ENCODE measurements around the gene MMP11. TPM values are rescaled to one million over a fixed set of nuclear protein-coding genes. Genes with fewer than 3 reads are reported as not detected.
A peak's percentile ranks its signal among the peaks of the same experiment; 100 is the strongest.

Gene MMP11
- total and polyA plus RNA-seq, 2 of the 4 experiments (the other 2 are of a cell fraction): 2.2 to 6.0 TPM

DNA sequence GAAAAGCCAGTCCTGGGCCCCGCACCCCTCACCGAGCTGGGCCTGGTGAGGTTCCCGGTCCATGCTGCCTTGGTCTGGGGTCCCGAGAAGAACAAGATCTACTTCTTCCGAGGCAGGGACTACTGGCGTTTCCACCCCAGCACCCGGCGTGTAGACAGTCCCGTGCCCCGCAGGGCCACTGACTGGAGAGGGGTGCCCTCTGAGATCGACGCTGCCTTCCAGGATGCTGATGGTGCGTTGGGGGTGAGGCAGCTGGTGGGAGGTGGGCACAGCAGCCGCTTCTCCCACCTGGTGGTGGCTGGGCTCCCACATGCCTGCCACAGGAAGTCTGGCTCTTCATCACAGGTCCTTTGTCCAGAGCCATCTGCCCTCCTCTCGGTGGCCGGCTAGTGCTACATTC lies 9.6 kb downstream of the MMP11 start:
- DNase-seq (no peak), ATAC-seq (ENCODE audit: low read depth) (no peak)
- Histone ChIP-seq H2BK120ac (ENCODE audit: low read depth, low read length) (peak overlapping the region; percentile 38), H4K8ac (ENCODE audit: low read depth in 2 of 2, low read length in 2 of 2) (no peak overlapping the region), H2BK15ac (ENCODE audit: low read depth, low read length) (no peak overlapping the region), H2BK5ac (ENCODE audit: low read depth, low read length, poor library complexity, severe bottlenecking) (no peak overlapping the region), H3K14ac (replicated peaks; ENCODE audit: low read depth, low read length) (no peak overlapping the region), H2AK5ac (ENCODE audit: low read depth, low read length) (no peak overlapping the region), H3K79me1 (ENCODE audit: low read depth in 1 of 2, low read length in 2 of 2) (peaks cover 0 to 6% of the 10 kb centered on the region in 2 experiments; a peak in 1 of 4 replicates), H3K9ac (ENCODE audit: low read depth, low read length) (no peak overlapping the region), H2AK9ac (replicated peaks; ENCODE audit: low read depth, low read length, poor library complexity) (peak overlapping the region; percentile 77), H3K9me3 (ENCODE audit: control insufficient read depth, insufficient read depth, low read length) (no peaks in the 10 kb centered on the region), H2BK20ac (ENCODE audit: low read depth, low read length) (no peak overlapping the region), H3K9me1 (ENCODE audit: insufficient read depth, low read length) (peaks cover 15% of the 10 kb centered on the region), H3K4ac (ENCODE audit: low read depth, low read length) (0 out of 2 replicates have a peak overlapping the region, but pooled peaks have one; percentile 29), H4K20me1 (ENCODE audit: insufficient read depth, low read length) (peaks cover under 1% of the 10 kb centered on the region; the same call in 1 of the 2 replicates), H3K27ac (ENCODE audit: insufficient read depth, low read length) (no peak overlapping the region), H3K4me2 (ENCODE audit: low read depth, low read length) (no peak overlapping the region), H2AFZ (replicated peaks; ENCODE audit: low read length, poor library complexity) (peak overlapping the region; percentile 37), H3K56ac (ENCODE audit: extremely low read depth, insufficient read depth, low read length) (no peak overlapping the region), H4K5ac (ENCODE audit: low read depth, low read length) (no peak overlapping the region), H3K27me3 (ENCODE audit: control insufficient read depth, insufficient read depth, low read length) (no peaks in the 10 kb centered on the region), H3K36me3 (ENCODE audit: control insufficient read depth, insufficient read depth, low read length) (no peaks in the 10 kb centered on the region), H3K4me3 (ENCODE audit: insufficient read depth, low read depth, low read length) (no peak overlapping the region), H4K91ac (ENCODE audit: insufficient read depth, low read depth, low read length) (no peak overlapping the region), H3K4me1 (ENCODE audit: control insufficient read depth, insufficient read depth, low read length) (peaks cover 22% of the 10 kb centered on the region), H3K18ac (ENCODE audit: low read depth, low read length) (no peak overlapping the region), H3K23ac (ENCODE audit: low read depth, low read length) (no peak overlapping the region)
- TF ChIP-seq CHD1 (IDR thresholded peaks at IDR 0.05; ENCODE audit: low read depth, low read length) (no peak), BHLHE40 (IDR thresholded peaks at IDR 0.05; ENCODE audit: low read depth, low read length) (no peak), RCOR1 (IDR thresholded peaks at IDR 0.05; ENCODE audit: insufficient replicate concordance, low read length) (no peak), RFX5 (IDR thresholded peaks at IDR 0.05; ENCODE audit: low read depth, low read length) (no peak), NFE2L2 (IDR thresholded peaks at IDR 0.05; ENCODE audit: low read depth, low read length) (no peak), MAZ (IDR thresholded peaks at IDR 0.05; ENCODE audit: borderline replicate concordance, low read depth, low read length) (no peak), FOS (IDR thresholded peaks at IDR 0.05; ENCODE audit: low read depth, low read length) (no peak), CEBPB (IDR thresholded peaks at IDR 0.05; ENCODE audit: low read depth, low read length) (no peak), MAFK (IDR thresholded peaks at IDR 0.05; ENCODE audit: low read depth, low read length) (no peak), POLR2A (IDR thresholded peaks at IDR 0.05; ENCODE audit: low read depth, low read length) (no peak), RAD21 (IDR thresholded peaks at IDR 0.05; ENCODE audit: low read length) (no peak), MXI1 (IDR thresholded peaks at IDR 0.05; ENCODE audit: borderline replicate concordance, low read depth, low read length) (no peak), SMC3 (IDR thresholded peaks at IDR 0.05; ENCODE audit: low read depth, low read length) (no peak)
- TF ChIP-seq, protein P1, sequence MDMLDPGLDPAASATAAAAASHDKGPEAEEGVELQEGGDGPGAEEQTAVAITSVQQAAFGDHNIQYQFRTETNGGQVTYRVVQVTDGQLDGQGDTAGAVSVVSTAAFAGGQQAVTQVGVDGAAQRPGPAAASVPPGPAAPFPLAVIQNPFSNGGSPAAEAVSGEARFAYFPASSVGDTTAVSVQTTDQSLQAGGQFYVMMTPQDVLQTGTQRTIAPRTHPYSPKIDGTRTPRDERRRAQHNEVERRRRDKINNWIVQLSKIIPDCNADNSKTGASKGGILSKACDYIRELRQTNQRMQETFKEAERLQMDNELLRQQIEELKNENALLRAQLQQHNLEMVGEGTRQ (IDR thresholded peaks at IDR 0.05; ENCODE audit: low read depth, low read length): no peak
- TF ChIP-seq, protein P2, sequence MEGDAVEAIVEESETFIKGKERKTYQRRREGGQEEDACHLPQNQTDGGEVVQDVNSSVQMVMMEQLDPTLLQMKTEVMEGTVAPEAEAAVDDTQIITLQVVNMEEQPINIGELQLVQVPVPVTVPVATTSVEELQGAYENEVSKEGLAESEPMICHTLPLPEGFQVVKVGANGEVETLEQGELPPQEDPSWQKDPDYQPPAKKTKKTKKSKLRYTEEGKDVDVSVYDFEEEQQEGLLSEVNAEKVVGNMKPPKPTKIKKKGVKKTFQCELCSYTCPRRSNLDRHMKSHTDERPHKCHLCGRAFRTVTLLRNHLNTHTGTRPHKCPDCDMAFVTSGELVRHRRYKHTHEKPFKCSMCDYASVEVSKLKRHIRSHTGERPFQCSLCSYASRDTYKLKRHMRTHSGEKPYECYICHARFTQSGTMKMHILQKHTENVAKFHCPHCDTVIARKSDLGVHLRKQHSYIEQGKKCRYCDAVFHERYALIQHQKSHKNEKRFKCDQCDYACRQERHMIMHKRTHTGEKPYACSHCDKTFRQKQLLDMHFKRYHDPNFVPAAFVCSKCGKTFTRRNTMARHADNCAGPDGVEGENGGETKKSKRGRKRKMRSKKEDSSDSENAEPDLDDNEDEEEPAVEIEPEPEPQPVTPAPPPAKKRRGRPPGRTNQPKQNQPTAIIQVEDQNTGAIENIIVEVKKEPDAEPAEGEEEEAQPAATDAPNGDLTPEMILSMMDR (conservative IDR thresholded peaks at IDR 0.05; ENCODE audit: low read depth, low read length): no peak
- TF ChIP-seq, protein P3, sequence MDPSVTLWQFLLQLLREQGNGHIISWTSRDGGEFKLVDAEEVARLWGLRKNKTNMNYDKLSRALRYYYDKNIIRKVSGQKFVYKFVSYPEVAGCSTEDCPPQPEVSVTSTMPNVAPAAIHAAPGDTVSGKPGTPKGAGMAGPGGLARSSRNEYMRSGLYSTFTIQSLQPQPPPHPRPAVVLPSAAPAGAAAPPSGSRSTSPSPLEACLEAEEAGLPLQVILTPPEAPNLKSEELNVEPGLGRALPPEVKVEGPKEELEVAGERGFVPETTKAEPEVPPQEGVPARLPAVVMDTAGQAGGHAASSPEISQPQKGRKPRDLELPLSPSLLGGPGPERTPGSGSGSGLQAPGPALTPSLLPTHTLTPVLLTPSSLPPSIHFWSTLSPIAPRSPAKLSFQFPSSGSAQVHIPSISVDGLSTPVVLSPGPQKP (IDR thresholded peaks at IDR 0.05; ENCODE audit: borderline replicate concordance, low read depth, low read length): no peak
- no TSS peak for BruUV-seq (replicated peaks)
- intact Hi-C loops (cut with micrococcal nuclease): no loop called here
- CTCF ChIA-PET: interaction anchor here (1.0 to 1.5 kb wide), 2 partner anchors 11 to 68 kb away, joined by 3 to 4 read pairs; no protein-coding TSS in a partner anchor
- dilution Hi-C loops (cut with HindIII; ENCODE audit: low sequenced_read_pairs, unreplicated experiment): no loop called here
- WGBS, 2 experiments (ENCODE audit: extremely low coverage in 2 of 2, insufficient read length in 1 of 2): 100% methylated on average over 2 of the region's 16 CpGs; no CpG with 5 or more reads in 1 of the 2 experiments
- in situ Hi-C loops (cut with MboI; ENCODE audit: low sequenced_read_pairs): no loop called here
- POLR2A ChIA-PET (ENCODE audit: unreplicated experiment): no interaction called here

Data from IMR-90 (cell line).